Keratinocyte (primary cell): Measurements from ENCODE around the gene UBAC2. TPM values are rescaled to one million over a fixed set of nuclear protein-coding genes. Genes with fewer than 3 reads are reported as not detected.

Source experiments
- DNase-seq: peaks from one replicate; pipeline ENCODE4 v3.0.0-alpha.2; 2011; ENCODE audit warnings: low read depth, missing footprints, low spot score
- FAIRE-seq: peaks from 2 replicates; lab custom pipeline; 2011; peaks lifted over from hg19 to GRCh38; lab: Jason Lieb, UNC
- H2AFZ ChIP-seq: 2 replicates; pipeline ENCODE4 v1.6.0; 2012; ENCODE audit warnings: low read length, control low read depth, inconsistent platforms; ENCODE audit not compliant: control insufficient read depth
- H3K27ac ChIP-seq: 2 replicates; pipeline ENCODE4 v1.5.1; 2011; ENCODE audit warnings: low read length; ENCODE audit not compliant: control insufficient read depth, insufficient read depth
- H3K27me3 ChIP-seq: 3 replicates; pipeline ENCODE4 v1.6.0; 2011; ENCODE audit warnings: low read length; ENCODE audit not compliant: control insufficient read depth, insufficient read depth; ENCODE audit errors: extremely low read depth
- H3K36me3 ChIP-seq, 2 experiments: 2 replicates in 1 of 2; 3 replicates in 1 of 2; pipeline ENCODE4 v1.5.1; 2011; ENCODE audit warnings: low read length in 2 of 2, mild to moderate bottlenecking in 1 of 2; ENCODE audit not compliant: control insufficient read depth in 2 of 2, insufficient read depth in 2 of 2; ENCODE audit errors: extremely low read depth in 1 of 2
- H3K4me1 ChIP-seq: 3 replicates; pipeline ENCODE4 v1.5.1; 2011; ENCODE audit warnings: low read length; ENCODE audit not compliant: control insufficient read depth, insufficient read depth; ENCODE audit errors: extremely low read depth
- H3K4me2 ChIP-seq: 3 replicates; pipeline ENCODE4 v1.6.0; 2011; ENCODE audit warnings: low read depth, low read length; ENCODE audit not compliant: control insufficient read depth, insufficient read depth; ENCODE audit errors: extremely low read depth
- H3K4me3 ChIP-seq, 3 experiments: fragments of 200-600 bp in 1 of 3; sonication (generic) in 1 of 3; 2 replicates in 2 of 3; 3 replicates in 1 of 3; pipeline ENCODE4 v1.5.1; 2011 to 2016; ENCODE audit warnings: low read length in 3 of 3, mild to moderate bottlenecking in 3 of 3, control low read depth in 2 of 3, inconsistent platforms in 1 of 3, low read depth in 1 of 3, mixed read lengths in 1 of 3, mixed run types in 1 of 3, moderate library complexity in 1 of 3; ENCODE audit not compliant: control insufficient read depth in 2 of 3, insufficient read depth in 2 of 3; ENCODE audit errors: extremely low read depth in 1 of 3
- H3K79me2 ChIP-seq: 2 replicates; pipeline ENCODE4 v1.6.0; 2012; ENCODE audit warnings: low read length; ENCODE audit not compliant: control insufficient read depth, insufficient read depth
- H3K9ac ChIP-seq: 3 replicates; pipeline ENCODE4 v1.6.0; 2011; ENCODE audit warnings: low read length; ENCODE audit not compliant: control insufficient read depth, insufficient read depth; ENCODE audit errors: extremely low read depth
- H3K9me1 ChIP-seq: 3 replicates; pipeline ENCODE4 v1.6.0; 2011; ENCODE audit warnings: low read length; ENCODE audit not compliant: control insufficient read depth, insufficient read depth; ENCODE audit errors: extremely low read depth
- H3K9me3 ChIP-seq: 2 replicates; pipeline ENCODE4 v1.5.1; 2012; ENCODE audit warnings: low read depth, low read length; ENCODE audit not compliant: control insufficient read depth
- H4K20me1 ChIP-seq: 3 replicates; pipeline ENCODE4 v1.6.0; 2011; ENCODE audit warnings: low read length; ENCODE audit not compliant: control insufficient read depth, insufficient read depth; ENCODE audit errors: extremely low read depth
- EZH2 ChIP-seq: IDR thresholded peaks from one replicate; pipeline ENCODE4 v1.6.1; 2012; ENCODE audit warnings: inconsistent platforms, mild to moderate bottlenecking, low read length, moderate library complexity
- dilution Hi-C: fragments of 300-500 bp; cut with MboI; formaldehyde crosslinking; loops from one replicate; pipeline ENCODE4 v1.7.0; 2020; ENCODE audit warnings: low sequenced_read_pairs; ENCODE audit not compliant: extremely low pct_ligation_motif_present
- polyA plus RNA-seq, 5 experiments: library from polyadenylated mRNA; depleted of rRNA in 3 of 5; stranded (reverse) in 3 of 5; stranded (forward) in 1 of 5; unstranded in 1 of 5; fragments of >200 nt; gene quantifications; 1 replicate in 1 of 5; 2 replicates in 3 of 5; 3 replicates in 1 of 5; pipeline versions ENCODE4 v1.2.1 to v1.2.3, GENCODE V29; 2011 to 2012; ENCODE audit warnings: missing spikeins in 2 of 5, low read depth in 1 of 5, low replicate concordance in 1 of 5
- TF ChIP-seq, protein P1 (sequence below), 3 experiments: IDR thresholded peaks in 1 of 3; conservative IDR thresholded peaks in 1 of 3; optimal IDR thresholded peaks in 1 of 3; 2 replicates in 2 of 3; 3 replicates in 1 of 3; pipeline versions ENCODE3 to v1.5.1; 2011; ENCODE audit warnings: low read length in 3 of 3, mild to moderate bottlenecking in 3 of 3, moderate library complexity in 2 of 3, control low read depth in 1 of 3, inconsistent platforms in 1 of 3; ENCODE audit not compliant: insufficient read depth in 2 of 3; ENCODE audit errors: extremely low read depth in 1 of 3

UBAC2 gene
- polyA plus RNA-seq, 1 donor (not counting 4 experiments of a cell fraction or from before 2014, with no cell fraction given), result 104 TPM

DNA sequence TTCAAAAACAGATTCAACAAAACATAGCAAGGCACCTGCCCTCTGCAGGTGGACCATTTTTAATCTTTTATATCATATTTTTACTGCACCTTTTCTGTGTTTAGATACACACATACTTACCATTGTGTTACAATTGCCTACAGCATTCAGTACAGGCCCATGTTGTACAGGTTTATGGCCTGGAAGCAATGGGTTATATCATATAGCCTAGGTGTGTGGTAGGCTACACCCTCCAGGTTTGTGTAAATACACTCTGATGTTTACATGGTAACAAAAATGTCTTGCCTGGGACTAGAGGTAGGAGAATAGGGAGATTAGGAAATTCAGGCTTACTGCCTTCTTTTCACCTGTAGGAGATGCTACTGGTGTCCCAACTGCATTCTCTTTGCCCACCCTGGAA lies 8.2 kb upstream of the UBAC2 start:
- no peak for DNase-seq
- no peaks in the 10 kb centered on the region for H3K79me2 ChIP-seq
- no peak overlapping the region for H2AFZ ChIP-seq
- H3K27ac ChIP-seq, result no peak overlapping the region
- H3K4me2 ChIP-seq, result no peak overlapping the region
- H3K36me3 ChIP-seq, result no peaks in the 10 kb centered on the region
- TF ChIP-seq EZH2, result no peak
- TF ChIP-seq, protein P1, sequence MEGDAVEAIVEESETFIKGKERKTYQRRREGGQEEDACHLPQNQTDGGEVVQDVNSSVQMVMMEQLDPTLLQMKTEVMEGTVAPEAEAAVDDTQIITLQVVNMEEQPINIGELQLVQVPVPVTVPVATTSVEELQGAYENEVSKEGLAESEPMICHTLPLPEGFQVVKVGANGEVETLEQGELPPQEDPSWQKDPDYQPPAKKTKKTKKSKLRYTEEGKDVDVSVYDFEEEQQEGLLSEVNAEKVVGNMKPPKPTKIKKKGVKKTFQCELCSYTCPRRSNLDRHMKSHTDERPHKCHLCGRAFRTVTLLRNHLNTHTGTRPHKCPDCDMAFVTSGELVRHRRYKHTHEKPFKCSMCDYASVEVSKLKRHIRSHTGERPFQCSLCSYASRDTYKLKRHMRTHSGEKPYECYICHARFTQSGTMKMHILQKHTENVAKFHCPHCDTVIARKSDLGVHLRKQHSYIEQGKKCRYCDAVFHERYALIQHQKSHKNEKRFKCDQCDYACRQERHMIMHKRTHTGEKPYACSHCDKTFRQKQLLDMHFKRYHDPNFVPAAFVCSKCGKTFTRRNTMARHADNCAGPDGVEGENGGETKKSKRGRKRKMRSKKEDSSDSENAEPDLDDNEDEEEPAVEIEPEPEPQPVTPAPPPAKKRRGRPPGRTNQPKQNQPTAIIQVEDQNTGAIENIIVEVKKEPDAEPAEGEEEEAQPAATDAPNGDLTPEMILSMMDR (optimal IDR thresholded peaks at IDR 0.05 in 1 of 3, IDR thresholded peaks at IDR 0.05 in 1 of 3, conservative IDR thresholded peaks at IDR 0.05 in 1 of 3; ENCODE audit: extremely low read depth in 1 of 3, insufficient read depth in 2 of 3, low read length in 3 of 3), result no peak
- H3K4me3 ChIP-seq, result no peak overlapping the region
- no peaks in the 10 kb centered on the region for H3K27me3 ChIP-seq
- FAIRE-seq, result no peak
- H4K20me1 ChIP-seq, result no peaks in the 10 kb centered on the region
- no peaks in the 10 kb centered on the region for H3K9me1 ChIP-seq
- no peaks in the 10 kb centered on the region for H3K9me3 ChIP-seq
- no peak overlapping the region for H3K9ac ChIP-seq
- dilution Hi-C loops, result no loop called here
- H3K4me1 ChIP-seq, result peaks cover 10% of the 10 kb centered on the region

DNA sequence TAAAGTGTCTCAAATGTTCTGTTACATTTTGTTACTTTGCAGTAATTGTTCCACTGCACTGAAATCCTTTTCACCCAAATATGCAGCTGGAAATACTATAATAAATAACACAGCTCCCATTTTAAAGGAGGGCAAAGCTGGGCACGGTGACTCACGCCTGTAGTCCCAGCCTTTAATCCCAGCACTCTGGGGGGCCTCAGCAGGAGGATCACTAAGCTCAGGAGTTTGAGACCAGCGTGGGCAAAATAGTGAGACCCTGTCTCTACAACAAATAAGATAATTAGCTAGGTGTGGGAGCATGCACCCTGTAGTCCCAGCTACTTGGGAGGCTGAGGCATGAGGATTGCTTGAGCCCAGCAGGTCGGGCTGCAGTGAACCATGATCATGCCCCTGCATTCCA lies 7.5 kb upstream of the UBAC2 start:
- no peaks in the 10 kb centered on the region for H4K20me1 ChIP-seq
- H3K9ac ChIP-seq, result no peak overlapping the region
- FAIRE-seq (no peak), DNase-seq (no peak)
- no peaks in the 10 kb centered on the region for H3K36me3 ChIP-seq
- no peaks in the 10 kb centered on the region for H3K27me3 ChIP-seq
- H3K27ac ChIP-seq, result no peak overlapping the region
- no peaks in the 10 kb centered on the region for H3K9me3 ChIP-seq
- no peak overlapping the region for H3K4me2 ChIP-seq
- H2AFZ ChIP-seq, result no peak overlapping the region
- TF ChIP-seq EZH2, result no peak
- TF ChIP-seq, protein P1 (optimal IDR thresholded peaks at IDR 0.05 in 1 of 3, IDR thresholded peaks at IDR 0.05 in 1 of 3, conservative IDR thresholded peaks at IDR 0.05 in 1 of 3; ENCODE audit: extremely low read depth in 1 of 3, insufficient read depth in 2 of 3, low read length in 3 of 3), result no peak
- peaks cover 12% of the 10 kb centered on the region for H3K4me1 ChIP-seq
- dilution Hi-C loops, result no loop called here
- H3K79me2 ChIP-seq, result no peaks in the 10 kb centered on the region
- H3K4me3 ChIP-seq, result no peak overlapping the region
- no peaks in the 10 kb centered on the region for H3K9me1 ChIP-seq
